Measurements from ENCODE around the gene POLR1E.

POLR1E gene

DNA sequence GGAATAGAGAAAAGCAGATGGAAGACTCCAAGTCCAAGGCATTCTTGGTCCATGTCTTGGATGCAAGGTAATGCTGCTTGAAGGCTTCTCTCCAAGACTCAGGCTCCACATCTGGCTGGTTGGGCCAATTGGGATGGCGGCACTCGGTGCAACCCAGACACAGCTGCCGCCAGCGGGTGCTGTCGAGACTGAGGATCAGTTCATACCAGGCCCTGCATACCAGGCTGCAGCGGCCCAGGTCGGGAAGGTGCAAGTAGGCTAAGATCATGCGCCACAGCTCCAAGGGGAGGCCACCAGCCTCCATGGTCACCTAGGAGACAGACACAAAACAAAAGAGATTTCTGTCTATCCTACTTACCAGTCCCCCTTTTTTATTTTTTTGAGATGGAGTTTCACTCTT is 55.7 kb downstream of the POLR1E start:
- no peak for DNase-seq

DNA sequence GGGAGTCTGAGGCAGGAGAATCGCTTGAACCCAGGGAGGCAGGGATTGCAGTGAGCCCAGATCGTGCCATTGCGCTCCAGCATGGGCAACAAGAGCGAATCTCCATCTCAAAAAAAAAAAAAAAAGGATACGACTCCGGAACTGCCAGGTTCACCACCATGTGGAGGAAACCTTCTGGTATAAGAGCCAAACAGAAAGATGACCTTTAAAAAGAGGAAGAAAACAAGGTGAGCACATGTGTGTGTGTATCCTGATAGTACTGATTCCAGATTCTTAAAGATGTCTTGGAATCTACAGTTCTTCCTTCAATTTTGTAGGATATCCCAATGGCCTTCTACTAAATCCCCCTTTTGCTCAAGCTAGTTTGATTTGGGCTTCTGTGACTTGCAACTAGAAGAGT is 56.7 kb downstream of the POLR1E start:
- DNase-seq, result no peak

GRCh38 chr9:37542895-37543294 is 57.1 kb downstream of the POLR1E start:
- DNase-seq, result no peak

DNA sequence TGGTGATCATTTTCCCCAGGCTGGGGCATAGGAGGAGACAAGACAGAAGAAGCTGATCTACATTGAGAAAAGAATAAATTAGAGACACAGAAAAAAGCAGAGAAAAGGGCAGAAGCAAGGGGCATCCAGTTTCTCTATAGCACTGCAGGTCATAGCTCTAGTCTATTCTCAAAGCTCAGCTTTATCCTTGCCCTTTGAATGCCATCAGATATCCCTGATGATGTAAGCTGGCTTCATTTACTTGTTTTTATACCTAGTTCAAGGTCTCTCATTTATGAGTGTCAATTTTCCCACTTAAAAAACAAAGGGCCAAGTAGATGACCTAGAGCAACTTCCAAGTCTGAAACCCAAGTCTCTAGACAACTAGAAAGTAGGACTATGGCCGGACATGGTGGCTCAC is 57.7 kb downstream of the POLR1E start:
- no peak for DNase-seq

DNA sequence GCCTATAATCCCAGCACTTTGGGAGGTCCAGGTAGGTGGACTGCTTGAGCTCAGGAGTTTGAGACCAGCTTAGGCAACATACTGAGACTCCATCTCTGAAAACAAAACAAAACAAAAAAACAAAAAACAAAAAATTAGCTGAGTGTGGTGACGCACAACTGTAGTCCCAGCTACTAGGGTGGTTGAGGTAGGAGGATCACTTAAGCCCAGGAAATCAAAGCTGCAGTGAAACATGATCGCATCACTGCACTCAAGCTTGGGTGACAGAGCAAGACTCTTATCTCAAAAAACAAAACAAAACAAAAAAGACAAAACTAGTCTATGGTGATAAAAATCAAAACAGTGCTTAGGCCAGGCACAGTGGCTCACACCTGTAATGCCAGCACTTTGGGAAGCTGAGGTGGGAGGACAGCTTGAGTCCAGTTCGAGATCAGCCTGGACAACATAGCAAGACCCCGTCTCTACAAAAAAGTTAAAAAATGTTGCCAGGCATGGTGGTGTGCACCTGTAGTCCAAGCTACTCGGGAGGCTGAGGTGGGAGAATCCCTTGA is 61.7 kb downstream of the POLR1E start:
- no peak for DNase-seq

- DNase-seq, result no peak
Measured at GRCh38 chr9:37549527-37549926, 63.8 kb downstream of the POLR1E start.

- DNase-seq, result no peak
Measured at GRCh38 chr9:37550781-37551180, 65.0 kb downstream of the POLR1E start.

DNA sequence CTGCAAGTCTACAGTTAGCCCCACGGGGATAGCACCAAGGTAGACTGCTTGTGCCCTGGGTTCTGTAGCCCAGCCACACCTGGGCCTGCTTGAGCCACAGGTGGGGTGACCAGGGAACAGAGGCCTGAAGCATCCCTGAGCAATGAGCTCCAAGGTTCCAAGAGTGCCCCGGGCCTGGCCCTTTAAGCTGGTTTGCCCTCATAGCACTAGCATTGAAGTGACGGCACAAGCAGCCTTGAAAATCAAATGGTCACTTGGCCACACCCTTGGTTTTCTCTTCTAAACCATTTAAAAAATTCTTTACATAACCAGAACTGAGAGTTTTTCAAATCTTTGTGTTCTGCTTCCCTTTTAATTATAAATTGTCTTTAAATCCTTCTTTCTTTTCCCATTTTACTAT is 65.7 kb downstream of the POLR1E start:
- DNase-seq, result no peak

- no peak for DNase-seq
Measured at GRCh38 chr9:37551888-37552287, 66.1 kb downstream of the POLR1E start.

All from DMS153 (cell line).